Measurements from ENCODE around the gene SDK1.

SDK1 gene

DNA sequence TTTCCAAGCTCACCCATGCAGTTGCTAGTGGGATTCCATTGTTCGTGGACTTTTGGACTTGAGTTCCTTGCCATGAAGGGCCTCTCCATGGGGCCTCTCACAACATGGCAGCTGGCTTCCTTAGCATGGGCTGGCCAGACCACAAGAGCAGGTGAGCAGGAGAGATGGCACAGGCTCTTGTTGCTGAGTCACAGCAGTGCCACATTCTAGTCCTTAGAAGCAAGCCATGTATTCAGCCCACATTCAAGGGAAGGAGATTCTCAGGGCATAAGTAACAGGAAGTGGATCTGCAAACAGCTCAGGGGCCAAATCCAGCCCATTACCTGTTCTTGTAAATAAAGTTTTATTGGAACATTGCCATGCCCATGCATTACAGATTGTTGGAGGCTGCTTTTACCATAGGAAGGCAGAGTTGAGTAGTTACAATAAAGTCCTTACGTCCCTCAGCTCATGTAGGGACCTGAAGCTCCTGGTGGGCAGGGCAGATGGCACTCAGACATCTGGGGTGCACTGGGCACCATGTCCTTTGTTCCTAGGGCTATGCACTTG, 899.6 kb downstream of the SDK1 start:
- no peak for DNase-seq
- TF ChIP-seq POLR2A (IDR thresholded peaks at IDR 0.05; ENCODE audit: low read length) (no peak), GATA1 (IDR thresholded peaks at IDR 0.05; ENCODE audit: low read depth, low read length) (no peak)

GRCh38 chr7:4201566-4201965, 900.5 kb downstream of the SDK1 start:
- DNase-seq: no peak
- TF ChIP-seq POLR2A (IDR thresholded peaks at IDR 0.05; ENCODE audit: low read length): no peak
- no peak for TF ChIP-seq GATA1 (IDR thresholded peaks at IDR 0.05; ENCODE audit: low read depth, low read length)

GRCh38 chr7:4202154-4202736, 901.2 kb downstream of the SDK1 start:
- no peak for DNase-seq
- TF ChIP-seq GATA1 (IDR thresholded peaks at IDR 0.05; ENCODE audit: low read depth, low read length): no peak
- TF ChIP-seq POLR2A (IDR thresholded peaks at IDR 0.05; ENCODE audit: low read length): no peak

DNA sequence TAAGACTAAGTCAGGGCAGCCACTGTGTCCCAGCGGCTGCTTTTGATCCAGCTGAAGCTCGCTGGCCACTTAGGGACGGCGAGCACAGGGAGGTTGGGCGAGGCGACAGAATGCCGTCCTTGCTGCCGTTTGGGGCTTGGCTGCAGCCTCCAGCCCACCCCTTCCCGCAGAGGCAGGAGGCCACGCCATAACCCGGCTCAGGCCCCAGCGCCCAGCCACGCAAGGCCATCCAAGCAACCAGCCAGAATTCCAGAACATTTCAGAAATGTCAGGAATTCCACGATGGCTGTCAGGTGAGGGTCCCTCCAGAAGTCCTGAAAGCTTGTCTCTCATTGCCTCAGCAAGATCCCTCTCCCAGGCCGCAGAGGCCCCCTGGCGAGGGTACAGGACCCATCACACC, 901.9 kb downstream of the SDK1 start:
- DNase-seq: no peak
- TF ChIP-seq POLR2A (IDR thresholded peaks at IDR 0.05; ENCODE audit: low read length) (no peak), GATA1 (IDR thresholded peaks at IDR 0.05; ENCODE audit: low read depth, low read length) (no peak)

- TF ChIP-seq GATA1 (IDR thresholded peaks at IDR 0.05; ENCODE audit: low read depth, low read length) (no peak), POLR2A (IDR thresholded peaks at IDR 0.05; ENCODE audit: low read length) (no peak)
- no peak for DNase-seq
These were observed 902.8 kb downstream of the SDK1 start for GRCh38 chr7:4203626-4204512.

- no peak for DNase-seq
- TF ChIP-seq POLR2A (IDR thresholded peaks at IDR 0.05; ENCODE audit: low read length) (no peak), GATA1 (IDR thresholded peaks at IDR 0.05; ENCODE audit: low read depth, low read length) (no peak)
These were observed 903.6 kb downstream of the SDK1 start for GRCh38 chr7:4204513-4205165.

DNA sequence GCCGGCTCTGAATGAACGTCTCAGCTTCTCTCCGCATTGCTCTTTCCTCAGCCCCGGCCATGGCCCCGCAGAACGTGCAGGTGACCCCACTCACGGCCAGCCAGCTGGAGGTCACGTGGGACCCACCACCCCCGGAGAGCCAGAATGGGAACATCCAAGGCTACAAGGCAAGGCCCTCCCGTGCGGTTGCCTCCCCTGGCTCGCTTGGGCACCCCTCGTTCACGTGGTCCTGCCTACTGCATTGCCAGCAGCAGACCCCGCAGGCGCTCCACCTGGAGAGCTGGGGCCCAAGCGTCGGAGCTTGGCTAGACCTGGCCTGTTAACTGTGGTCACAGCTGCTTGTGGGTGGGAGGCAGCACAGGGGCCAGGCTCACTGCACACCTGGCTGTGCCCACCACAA, 904.8 kb downstream of the SDK1 start:
- no peak for TF ChIP-seq GATA1 (IDR thresholded peaks at IDR 0.05; ENCODE audit: low read depth, low read length)
- DNase-seq: no peak

GRCh38 chr7:4207011-4207410, 906.0 kb downstream of the SDK1 start:
- no peak for TF ChIP-seq GATA1 (IDR thresholded peaks at IDR 0.05; ENCODE audit: low read depth, low read length)
- TF ChIP-seq POLR2A (IDR thresholded peaks at IDR 0.05; ENCODE audit: low read length): no peak
- DNase-seq: no peak

DNA sequence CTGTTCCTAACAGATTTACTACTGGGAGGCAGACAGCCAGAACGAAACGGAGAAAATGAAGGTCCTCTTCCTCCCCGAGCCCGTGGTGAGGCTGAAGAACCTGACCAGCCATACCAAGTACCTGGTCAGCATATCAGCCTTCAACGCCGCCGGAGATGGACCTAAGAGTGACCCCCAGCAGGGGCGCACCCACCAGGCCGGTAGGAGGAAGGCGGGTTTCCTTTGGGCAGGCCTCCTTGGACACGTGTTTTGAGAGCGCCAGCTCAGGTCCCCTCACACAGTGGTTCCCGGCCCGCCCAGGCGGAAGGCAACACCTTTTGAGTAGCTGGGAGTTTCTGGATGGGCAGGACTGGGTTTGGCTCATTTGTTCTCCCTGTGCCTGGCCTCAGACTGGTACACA, 907.0 kb downstream of the SDK1 start:
- TF ChIP-seq GATA1 (IDR thresholded peaks at IDR 0.05; ENCODE audit: low read depth, low read length): no peak
- TF ChIP-seq POLR2A (IDR thresholded peaks at IDR 0.05; ENCODE audit: low read length): no peak
- no peak for DNase-seq

GRCh38 chr7:4208586-4208985, 907.5 kb downstream of the SDK1 start:
- TF ChIP-seq GATA1 (IDR thresholded peaks at IDR 0.05; ENCODE audit: low read depth, low read length) (no peak), POLR2A (IDR thresholded peaks at IDR 0.05; ENCODE audit: low read length) (no peak)
- no peak for DNase-seq

- no peak for TF ChIP-seq POLR2A (IDR thresholded peaks at IDR 0.05; ENCODE audit: low read length)
- no peak for TF ChIP-seq GATA1 (IDR thresholded peaks at IDR 0.05; ENCODE audit: low read depth, low read length)
- no peak for DNase-seq
These were observed 908.1 kb downstream of the SDK1 start for GRCh38 chr7:4209126-4209525.

- TF ChIP-seq POLR2A (IDR thresholded peaks at IDR 0.05; ENCODE audit: low read length) (no peak), GATA1 (IDR thresholded peaks at IDR 0.05; ENCODE audit: low read depth, low read length) (no peak)
- DNase-seq: no peak
These were observed 908.9 kb downstream of the SDK1 start for GRCh38 chr7:4209966-4210365.

- TF ChIP-seq GATA1 (IDR thresholded peaks at IDR 0.05; ENCODE audit: low read depth, low read length) (no peak), POLR2A (IDR thresholded peaks at IDR 0.05; ENCODE audit: low read length) (no peak)
- DNase-seq: no peak
These were observed 909.8 kb downstream of the SDK1 start for GRCh38 chr7:4210821-4211220.

DNA sequence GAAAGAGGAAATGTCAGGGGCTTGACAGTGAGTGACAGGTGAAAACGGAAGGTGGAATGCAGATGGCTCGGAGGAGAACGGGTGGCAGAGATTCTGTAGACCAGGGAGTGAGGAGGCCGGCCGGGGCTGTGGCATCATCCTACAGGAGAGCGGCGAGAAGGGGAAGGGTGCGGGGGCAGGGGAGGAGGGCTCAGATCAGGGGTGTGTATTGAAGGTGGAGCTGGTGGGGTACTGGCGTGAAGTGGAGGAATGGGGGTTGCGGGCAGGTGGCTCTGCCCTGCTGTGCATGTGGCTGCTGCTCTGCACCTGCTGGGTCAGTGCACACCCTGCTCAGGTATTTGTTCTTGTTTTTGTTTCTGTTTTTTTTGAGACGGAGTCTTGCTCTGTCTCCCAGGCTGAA, 910.2 kb downstream of the SDK1 start:
- DNase-seq: no peak
- TF ChIP-seq GATA1 (IDR thresholded peaks at IDR 0.05; ENCODE audit: low read depth, low read length): no peak
- TF ChIP-seq POLR2A (IDR thresholded peaks at IDR 0.05; ENCODE audit: low read length): no peak
